T-helper 2 cell (primary cell): Measurements from ENCODE around the gene MUC22.
"Not testable (repeated sequence)": the region's sequence is repeated elsewhere in the genome, so short reads cannot be mapped to it uniquely, and the experiment has no call there.

Source experiments
- DNase-seq, 5 experiments: peaks; one replicate each; pipeline versions ENCODE4 v3.0.0 to v3.0.0-alpha.2; 2012 to 2022
- total RNA-seq, 2 donors: gene quantifications; one replicate each; lab custom pipeline; 2026; lab: John Stamatoyannopoulos, UW

Gene MUC22
- total RNA-seq: 0 reads per million in 2 donors

GRCh38 chr6:31010393-31011060 lies at the start of gene MUC22:
Gene MUC22 (plus strand): TSS chr6:31010474. CDS start chr6:31010707, 233 bp downstream.
- no peak for DNase-seq

GRCh38 chr6:30960907-30961673 lies 49.2 kb upstream of the MUC22 start:
- DNase-seq: no peak

GRCh38 chr6:30962716-30963115 lies 47.6 kb upstream of the MUC22 start:
- no peak for DNase-seq

GRCh38 chr6:30963641-30964040 lies 46.6 kb upstream of the MUC22 start:
- no peak for DNase-seq

GRCh38 chr6:30964075-30964474 lies 46.2 kb upstream of the MUC22 start:
- peak in 2 of 5 experiments; percentile 15 to 46 for DNase-seq

GRCh38 chr6:30965140-30965601 lies 45.1 kb upstream of the MUC22 start:
- peak in 1 of 5 experiments; percentile 20 for DNase-seq

GRCh38 chr6:30966154-30966553 lies 44.1 kb upstream of the MUC22 start:
- no peak for DNase-seq

GRCh38 chr6:30969171-30969570 lies 41.1 kb upstream of the MUC22 start:
- not testable (repeated sequence) for DNase-seq

GRCh38 chr6:30970946-30971345 lies 39.3 kb upstream of the MUC22 start:
- DNase-seq: no peak

- no peak for DNase-seq
These were observed 37.5 kb upstream of the MUC22 start for GRCh38 chr6:30972816-30973215.

- DNase-seq: no peak
These were observed 35.6 kb upstream of the MUC22 start for GRCh38 chr6:30974490-30975252.

- DNase-seq: no peak
These were observed 31.1 kb upstream of the MUC22 start for GRCh38 chr6:30979141-30979540.

GRCh38 chr6:30979690-30980089 lies 30.6 kb upstream of the MUC22 start:
- DNase-seq: no peak

GRCh38 chr6:30981942-30982772 lies 28.1 kb upstream of the MUC22 start:
- no peak for DNase-seq

GRCh38 chr6:30983439-30983838 lies 26.8 kb upstream of the MUC22 start, which contains the start of gene MUC21:
Gene MUC21 (plus strand): TSS chr6:30983718. CDS start chr6:30983959, 241 bp downstream.
- no peak for DNase-seq

GRCh38 chr6:30985490-30985889 lies 24.8 kb upstream of the MUC22 start:
- peak in 1 of 5 experiments; percentile 3 for DNase-seq

- no peak for DNase-seq
These were observed 23.0 kb upstream of the MUC22 start for GRCh38 chr6:30987304-30987703.

- DNase-seq: no peak
These were observed 22.0 kb upstream of the MUC22 start for GRCh38 chr6:30988209-30988825.

- DNase-seq: peak in 1 of 5 experiments; percentile 58
These were observed 19.7 kb upstream of the MUC22 start for GRCh38 chr6:30990422-30991086.

- DNase-seq: no peak
These were observed 18.4 kb upstream of the MUC22 start for GRCh38 chr6:30991891-30992290.

- no peak for DNase-seq
These were observed 13.0 kb upstream of the MUC22 start for GRCh38 chr6:30997301-30997700.
